ENCODE measurements around the gene FGF18. TPM values are rescaled to one million over a fixed set of nuclear protein-coding genes. Genes with fewer than 3 reads are reported as not detected.

FGF18 gene
- total RNA-seq, 2 experiments from 2014 or later: 0.10 to 0.12 TPM

DNA sequence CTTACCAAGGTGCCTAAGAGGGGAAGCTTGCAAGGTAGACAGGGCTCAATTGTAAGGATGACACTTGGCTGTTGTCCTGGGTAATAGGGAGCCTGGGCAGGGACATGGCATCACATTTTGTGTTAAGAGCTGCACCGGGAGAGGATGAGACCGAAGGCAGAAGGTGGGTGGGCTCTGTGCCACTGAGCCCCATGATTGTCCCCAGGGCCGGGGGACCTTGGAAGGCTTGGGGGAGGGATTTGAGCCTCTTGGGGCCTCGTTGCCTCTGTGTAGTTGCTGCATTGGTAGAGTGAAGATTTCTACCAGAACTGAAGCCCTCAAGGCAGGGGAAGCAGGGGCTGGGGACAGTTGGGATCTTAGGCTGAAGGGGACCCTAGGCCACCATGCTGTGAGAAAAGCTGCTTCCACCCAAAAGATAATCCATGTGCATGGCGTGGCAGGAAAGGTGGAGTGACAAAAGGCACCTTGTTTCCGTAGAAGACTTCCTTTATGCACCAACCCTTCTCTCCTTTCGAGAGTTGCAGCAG, 11.9 kb downstream of the FGF18 start:
- POLR2A ChIA-PET: no interaction called here
- Mint-ChIP-seq H3K4me1 (no peaks in the 10 kb centered on the region), H3K9me3 (no peaks in the 10 kb centered on the region), H3K27ac (no peak overlapping the region), H3K27me3 (no peaks in the 10 kb centered on the region), H3K4me3 (no peak overlapping the region), H3K36me3 (ENCODE audit: low read depth) (no peaks in the 10 kb centered on the region)
- CTCF ChIA-PET: no interaction called here
- no peak for DNase-seq

DNA sequence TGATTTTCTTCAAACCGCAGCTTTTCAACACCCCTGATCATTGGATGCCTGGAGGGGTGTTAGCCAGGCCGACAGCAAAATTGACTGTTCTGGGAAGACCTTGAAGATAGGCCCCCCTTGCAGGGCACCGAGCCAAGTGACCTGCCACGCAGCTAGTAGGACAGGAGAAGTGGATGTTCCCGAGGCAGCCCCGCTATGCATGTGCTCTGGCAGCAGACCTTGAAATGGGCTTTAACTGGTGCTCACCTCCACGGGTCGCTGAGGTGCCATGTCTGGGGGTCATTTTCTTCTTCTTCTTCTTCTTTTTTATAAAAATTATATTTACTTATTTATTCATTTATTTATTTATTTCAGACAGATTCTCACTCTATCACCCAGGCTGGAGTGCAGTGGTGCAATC, 12.6 kb downstream of the FGF18 start:
- Mint-ChIP-seq H3K4me3 (no peak overlapping the region), H3K36me3 (ENCODE audit: low read depth) (no peaks in the 10 kb centered on the region), H3K27me3 (no peaks in the 10 kb centered on the region), H3K27ac (no peak overlapping the region), H3K4me1 (no peaks in the 10 kb centered on the region), H3K9me3 (no peaks in the 10 kb centered on the region)
- no peak for DNase-seq
- CTCF ChIA-PET: no interaction called here
- POLR2A ChIA-PET: no interaction called here

DNA sequence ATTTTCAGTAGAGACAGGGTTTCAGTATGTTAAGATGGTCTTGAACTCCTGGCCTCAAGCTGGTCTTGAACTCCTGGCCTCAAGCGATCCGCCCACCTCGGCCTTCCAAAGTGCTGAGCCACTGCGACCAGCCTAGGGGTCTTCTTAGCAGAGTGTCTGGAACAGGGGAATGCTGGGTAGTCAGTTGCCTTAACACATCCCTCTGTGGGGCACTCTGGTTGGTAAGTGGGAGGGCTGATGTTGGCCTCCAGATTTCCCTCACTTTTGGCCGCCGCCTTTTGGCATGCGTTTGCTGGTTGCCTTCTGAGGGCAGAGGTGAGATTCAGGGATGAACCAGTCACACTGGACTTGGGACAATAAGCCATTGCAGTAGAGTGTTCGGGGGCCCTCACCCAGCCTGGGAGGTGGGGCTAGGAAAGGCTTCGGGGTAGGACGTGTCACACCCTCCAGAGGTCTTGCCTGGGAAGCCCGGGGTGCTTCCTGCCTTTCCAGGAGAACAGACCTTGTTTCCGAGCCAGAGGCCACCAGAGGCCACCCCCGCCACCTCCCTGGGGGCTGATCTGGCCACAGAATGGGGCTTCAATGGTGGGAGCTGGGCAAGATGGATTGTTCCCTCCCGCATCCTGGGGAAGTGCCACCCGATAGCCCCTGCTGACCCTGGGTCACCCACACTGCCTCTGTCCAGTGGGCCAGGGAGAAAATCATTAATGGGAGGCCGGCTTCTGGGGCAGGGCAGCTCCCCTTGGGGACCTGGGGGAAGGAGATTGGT, 13.3 kb downstream of the FGF18 start:
- Mint-ChIP-seq H3K4me3 (no peak overlapping the region), H3K27me3 (no peaks in the 10 kb centered on the region), H3K4me1 (no peaks in the 10 kb centered on the region), H3K36me3 (ENCODE audit: low read depth) (no peaks in the 10 kb centered on the region), H3K9me3 (no peaks in the 10 kb centered on the region), H3K27ac (no peak overlapping the region)
- DNase-seq: no peak
- CTCF ChIA-PET: no interaction called here
- POLR2A ChIA-PET: no interaction called here

DNA sequence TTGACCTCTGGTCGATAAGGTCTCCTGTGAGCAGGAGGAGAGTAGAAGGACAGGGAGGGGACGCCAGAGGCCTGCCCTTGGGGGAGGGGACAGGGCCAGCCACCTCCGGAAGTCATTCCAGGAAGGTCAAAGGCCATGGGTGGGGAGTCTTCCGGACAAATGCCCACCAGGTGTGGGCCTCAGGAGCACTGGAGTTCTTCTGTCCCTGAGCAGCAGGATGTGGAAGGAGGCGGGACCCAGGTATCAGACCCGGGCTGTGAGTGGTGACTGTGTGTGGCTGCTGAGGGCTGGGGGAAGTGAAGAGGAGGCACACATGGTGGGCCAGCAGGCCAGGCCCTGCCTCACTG, 13.9 kb downstream of the FGF18 start:
- no peak for DNase-seq
- H3K27ac Mint-ChIP-seq: no peak overlapping the region
- no peaks in the 10 kb centered on the region for H3K9me3 Mint-ChIP-seq
- H3K27me3 Mint-ChIP-seq: no peaks in the 10 kb centered on the region
- CTCF ChIA-PET: no interaction called here
- no peaks in the 10 kb centered on the region for H3K36me3 Mint-ChIP-seq (ENCODE audit: low read depth)
- POLR2A ChIA-PET: no interaction called here
- H3K4me1 Mint-ChIP-seq: no peaks in the 10 kb centered on the region
- no peak overlapping the region for H3K4me3 Mint-ChIP-seq

DNA sequence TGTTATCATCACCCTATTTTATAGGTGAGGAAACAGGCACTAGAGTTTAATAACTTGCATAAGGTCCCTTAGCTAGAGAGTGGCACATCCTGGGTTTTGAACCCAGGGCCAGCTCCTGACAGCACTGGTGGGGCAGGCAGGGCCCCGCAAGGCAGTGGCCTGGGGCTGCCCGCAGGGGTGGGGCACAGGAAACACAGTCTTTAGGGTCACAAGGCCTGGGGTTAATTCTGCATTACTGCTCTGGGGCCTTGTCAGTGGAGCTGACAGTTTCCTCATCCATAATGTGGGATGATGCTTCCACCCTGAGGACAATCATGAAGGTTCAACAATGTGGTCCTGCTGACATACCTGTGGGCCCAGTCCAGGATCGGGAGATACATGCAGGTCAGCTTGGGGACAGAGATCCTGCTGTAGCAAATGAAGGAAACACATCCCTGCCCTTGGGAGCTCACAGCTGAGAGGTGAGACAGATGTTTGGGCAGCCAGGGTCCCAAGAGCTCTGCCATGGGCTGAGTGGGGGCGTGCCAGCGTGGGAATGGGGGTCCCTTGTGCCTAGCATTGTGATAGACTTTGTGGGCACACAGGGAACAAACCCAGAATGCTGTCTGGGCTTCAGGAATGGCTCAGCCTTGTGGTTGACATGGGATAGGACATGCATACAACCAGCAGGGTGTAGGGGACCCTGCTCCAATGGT, 14.7 kb downstream of the FGF18 start:
- no peaks in the 10 kb centered on the region for H3K36me3 Mint-ChIP-seq (ENCODE audit: low read depth)
- no peak for DNase-seq
- H3K27ac Mint-ChIP-seq: no peak overlapping the region
- no peaks in the 10 kb centered on the region for H3K4me1 Mint-ChIP-seq
- ChIA-PET POLR2A (no interaction called here), CTCF (interaction anchor here (1.8 kb wide), 1 partner anchor 12 kb away, joined by 6 read pairs; no protein-coding TSS in a partner anchor)
- no peaks in the 10 kb centered on the region for H3K27me3 Mint-ChIP-seq
- no peak overlapping the region for H3K4me3 Mint-ChIP-seq
- no peaks in the 10 kb centered on the region for H3K9me3 Mint-ChIP-seq

DNA sequence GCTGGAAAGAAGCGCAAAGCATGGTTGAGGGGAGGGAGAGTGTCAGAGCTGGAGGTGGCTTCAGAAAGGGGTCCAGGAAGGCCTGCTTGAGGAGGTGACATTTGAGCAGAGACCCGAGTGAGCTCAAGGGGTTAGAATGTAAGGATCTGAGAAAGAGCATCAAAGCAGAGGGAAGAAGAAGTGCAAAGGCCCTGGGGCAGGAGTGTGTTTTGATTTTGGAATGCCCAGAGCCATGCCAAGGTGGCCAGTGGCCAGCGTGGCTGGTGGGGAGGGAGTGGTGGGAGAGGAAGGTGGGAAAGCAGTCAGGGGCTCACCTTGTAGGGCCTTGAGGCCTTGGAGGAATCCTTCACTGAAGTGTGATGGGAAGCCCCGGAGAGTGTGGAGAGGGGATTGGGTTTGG, 15.4 kb downstream of the FGF18 start:
- Mint-ChIP-seq H3K27me3 (no peaks in the 10 kb centered on the region), H3K4me3 (no peak overlapping the region), H3K4me1 (no peaks in the 10 kb centered on the region), H3K27ac (no peak overlapping the region), H3K9me3 (no peaks in the 10 kb centered on the region), H3K36me3 (ENCODE audit: low read depth) (no peaks in the 10 kb centered on the region)
- no peak for DNase-seq
- ChIA-PET CTCF (interaction anchor here (1.1 to 1.8 kb wide), 2 partner anchors 10 to 13 kb away, joined by 3 to 6 read pairs; no protein-coding TSS in a partner anchor), POLR2A (no interaction called here)

DNA sequence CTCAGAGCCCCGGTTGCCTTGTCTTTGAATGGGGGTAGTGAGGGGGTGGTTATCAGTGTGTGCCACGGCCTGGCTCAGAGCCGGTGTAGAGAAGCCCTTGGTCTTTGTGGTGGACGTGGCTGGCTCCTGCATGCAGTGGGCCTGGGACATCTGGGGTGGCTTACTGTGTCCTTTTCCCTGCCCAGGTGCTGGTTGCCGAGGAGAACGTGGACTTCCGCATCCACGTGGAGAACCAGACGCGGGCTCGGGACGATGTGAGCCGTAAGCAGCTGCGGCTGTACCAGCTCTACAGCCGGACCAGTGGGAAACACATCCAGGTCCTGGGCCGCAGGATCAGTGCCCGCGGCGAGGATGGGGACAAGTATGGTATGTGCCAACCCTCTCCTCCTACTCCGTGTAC, 16.5 kb downstream of the FGF18 start:
- Mint-ChIP-seq H3K27ac (no peak overlapping the region), H3K4me3 (no peak overlapping the region), H3K27me3 (no peaks in the 10 kb centered on the region), H3K9me3 (no peaks in the 10 kb centered on the region), H3K4me1 (no peaks in the 10 kb centered on the region), H3K36me3 (ENCODE audit: low read depth) (no peaks in the 10 kb centered on the region)
- DNase-seq: no peak
- ChIA-PET CTCF (interaction anchor here (1.1 to 1.8 kb wide), 2 partner anchors 9 to 14 kb away, joined by 3 to 6 read pairs; no protein-coding TSS in a partner anchor), POLR2A (interaction anchor here (0.5 kb wide), 1 partner anchor 10 kb away, joined by 3 read pairs; no protein-coding TSS in a partner anchor)

DNA sequence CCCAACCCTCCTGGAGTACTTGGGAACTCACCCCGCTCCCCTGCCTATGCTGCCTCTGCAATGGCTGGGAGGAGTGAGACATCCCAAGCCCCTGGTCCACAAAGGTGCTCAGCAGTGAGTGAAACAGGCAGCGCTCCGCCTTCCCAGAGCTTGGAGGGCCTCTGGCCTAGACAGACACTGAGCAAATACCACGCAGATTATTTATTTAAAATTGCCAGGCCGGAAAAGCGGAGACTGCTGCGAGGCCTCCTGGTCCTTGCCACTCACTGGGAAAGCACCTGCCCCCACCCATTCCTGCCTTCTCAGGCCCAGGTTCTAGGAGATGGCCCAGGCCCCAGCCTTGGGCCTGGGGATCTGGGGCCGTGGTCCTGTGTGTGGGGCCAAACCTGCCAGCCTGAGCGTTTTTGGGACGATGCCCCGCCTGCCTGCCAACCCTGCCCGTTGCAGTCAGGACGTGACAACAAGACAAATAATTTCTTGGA, 17.4 kb downstream of the FGF18 start:
- no peaks in the 10 kb centered on the region for H3K9me3 Mint-ChIP-seq
- H3K4me1 Mint-ChIP-seq: no peaks in the 10 kb centered on the region
- ChIA-PET POLR2A (no interaction called here), CTCF (no interaction called here)
- H3K4me3 Mint-ChIP-seq: no peak overlapping the region
- no peaks in the 10 kb centered on the region for H3K36me3 Mint-ChIP-seq (ENCODE audit: low read depth)
- no peak for DNase-seq
- H3K27ac Mint-ChIP-seq: no peak overlapping the region
- no peaks in the 10 kb centered on the region for H3K27me3 Mint-ChIP-seq

DNA sequence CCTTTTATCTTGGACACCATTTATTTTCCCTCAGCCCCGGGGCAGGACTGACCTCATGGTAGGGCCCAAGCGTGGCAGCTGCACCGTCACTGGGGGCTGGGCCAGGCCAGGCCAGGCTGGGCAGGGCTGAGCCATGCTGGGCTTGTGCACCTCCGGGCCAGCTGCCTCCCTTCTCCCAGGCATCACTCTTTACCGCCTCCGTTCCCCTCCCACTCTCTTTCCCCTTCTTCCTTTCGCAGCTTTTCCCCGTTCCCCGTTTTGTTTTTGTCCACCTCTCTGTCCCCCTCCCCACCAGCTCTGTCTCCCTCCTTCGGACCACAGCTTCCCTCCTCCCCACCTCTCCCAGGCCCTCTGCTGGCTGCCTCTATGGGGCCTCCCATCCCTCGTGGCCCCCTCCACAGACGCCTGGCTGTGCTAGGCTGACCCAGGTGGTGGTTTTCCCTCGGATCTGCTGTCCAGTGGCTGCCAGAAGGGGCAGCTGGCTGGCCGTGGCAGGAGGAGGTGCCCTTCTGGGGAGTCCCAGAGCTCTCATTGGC, 17.9 kb downstream of the FGF18 start:
- Mint-ChIP-seq H3K27me3 (no peaks in the 10 kb centered on the region), H3K27ac (no peak overlapping the region), H3K4me3 (no peak overlapping the region), H3K9me3 (no peaks in the 10 kb centered on the region), H3K36me3 (ENCODE audit: low read depth) (no peaks in the 10 kb centered on the region), H3K4me1 (no peaks in the 10 kb centered on the region)
- ChIA-PET POLR2A (no interaction called here), CTCF (no interaction called here)
- DNase-seq: no peak

DNA sequence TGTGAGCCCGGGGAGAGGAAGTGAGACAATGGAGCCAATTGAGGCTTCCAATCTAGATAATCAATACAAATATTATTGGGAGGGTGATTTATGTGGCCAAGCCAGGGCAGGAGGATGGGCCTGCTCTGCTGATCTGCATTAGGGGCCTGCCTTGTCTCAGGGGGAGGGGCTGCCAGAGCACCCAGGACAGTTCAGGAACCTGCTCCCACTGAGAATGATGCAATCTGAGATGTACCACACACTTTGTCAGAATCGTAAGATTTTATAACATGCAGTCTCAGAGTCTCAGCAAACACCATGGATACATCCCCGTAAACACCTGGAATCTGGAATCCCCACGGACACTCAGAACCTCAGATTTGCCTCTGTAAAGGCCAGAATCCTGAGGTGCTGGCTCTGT, 19.3 kb downstream of the FGF18 start:
- no peak overlapping the region for H3K4me3 Mint-ChIP-seq
- CTCF ChIA-PET: no interaction called here
- no peaks in the 10 kb centered on the region for H3K27me3 Mint-ChIP-seq
- POLR2A ChIA-PET: no interaction called here
- no peaks in the 10 kb centered on the region for H3K36me3 Mint-ChIP-seq (ENCODE audit: low read depth)
- DNase-seq: no peak
- H3K4me1 Mint-ChIP-seq: no peaks in the 10 kb centered on the region
- H3K27ac Mint-ChIP-seq: no peak overlapping the region
- no peaks in the 10 kb centered on the region for H3K9me3 Mint-ChIP-seq

DNA sequence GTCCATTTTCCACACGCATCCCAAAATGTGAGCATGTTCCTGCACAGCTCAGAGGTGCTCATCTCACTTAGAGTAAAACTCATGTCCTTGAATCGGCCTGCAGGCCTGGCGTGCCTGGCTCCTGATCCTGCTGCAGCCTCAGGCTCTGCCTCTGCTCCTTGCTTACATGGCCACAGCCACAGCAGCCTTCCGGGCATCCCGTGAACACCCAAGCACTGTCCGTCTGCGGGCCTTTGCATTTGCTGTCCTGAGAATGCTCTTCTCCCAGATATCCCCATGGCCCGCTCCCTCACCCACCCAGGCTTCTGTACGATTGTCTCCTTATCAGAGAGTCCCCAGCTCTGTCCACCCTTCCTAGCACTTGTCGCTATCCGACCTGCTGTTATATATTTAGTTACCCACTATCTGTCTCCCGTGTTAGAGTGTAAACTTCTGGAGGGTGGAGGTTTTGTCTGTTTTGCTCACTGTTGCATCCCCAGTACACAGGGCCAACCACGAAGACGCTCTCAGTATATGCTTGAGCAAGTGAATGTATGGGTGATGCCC, 21.9 kb downstream of the FGF18 start:
- H3K27ac Mint-ChIP-seq: no peak overlapping the region
- CTCF ChIA-PET: no interaction called here
- no peak for DNase-seq
- no peaks in the 10 kb centered on the region for H3K27me3 Mint-ChIP-seq
- H3K4me1 Mint-ChIP-seq: no peaks in the 10 kb centered on the region
- H3K36me3 Mint-ChIP-seq (ENCODE audit: low read depth): no peaks in the 10 kb centered on the region
- POLR2A ChIA-PET: no interaction called here
- H3K9me3 Mint-ChIP-seq: no peaks in the 10 kb centered on the region
- H3K4me3 Mint-ChIP-seq: no peak overlapping the region

DNA sequence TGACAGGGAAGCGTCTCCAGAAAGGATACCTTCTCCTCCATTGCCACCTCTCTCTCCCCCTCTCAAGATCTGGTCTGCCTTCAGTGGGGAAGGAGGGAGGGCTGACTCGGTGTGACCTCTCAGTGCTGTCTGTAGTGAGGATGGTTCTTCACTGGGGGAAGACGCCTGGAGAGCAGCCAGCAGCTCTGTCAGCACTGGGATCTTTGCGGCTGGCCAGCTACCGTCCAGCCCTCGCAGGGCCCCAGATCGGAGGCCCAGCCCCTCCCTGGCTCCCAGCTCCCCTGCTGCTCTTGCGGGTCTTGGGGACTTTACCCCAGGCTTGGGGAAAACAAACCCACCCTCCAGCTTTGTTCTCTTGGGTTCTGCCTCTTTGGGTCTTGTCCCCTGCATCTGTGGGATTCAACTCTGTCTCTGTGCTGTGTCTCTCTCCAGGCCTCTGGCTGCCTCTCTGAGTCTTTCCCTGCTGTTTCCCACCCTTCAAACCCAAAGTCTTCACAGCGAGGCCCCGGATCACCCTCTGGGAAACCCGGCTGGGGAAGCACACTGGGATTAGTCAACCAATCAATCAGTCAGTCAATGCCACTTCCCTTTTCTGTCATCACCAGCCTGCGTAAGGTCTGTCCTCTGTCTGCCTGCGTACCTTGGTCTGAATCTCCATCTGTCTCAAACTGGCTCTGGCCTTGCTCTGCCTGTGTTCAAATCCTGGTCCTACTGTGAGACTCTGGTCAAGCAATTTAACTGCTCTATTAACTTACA, 23.0 kb downstream of the FGF18 start:
- Mint-ChIP-seq H3K27me3 (no peaks in the 10 kb centered on the region), H3K4me1 (no peaks in the 10 kb centered on the region), H3K27ac (no peak overlapping the region), H3K9me3 (no peaks in the 10 kb centered on the region), H3K4me3 (no peak overlapping the region), H3K36me3 (ENCODE audit: low read depth) (no peaks in the 10 kb centered on the region)
- no peak for DNase-seq
- ChIA-PET POLR2A (no interaction called here), CTCF (interaction anchor here (1.2 kb wide), 1 partner anchor 22 kb away, joined by 3 read pairs; no protein-coding TSS in a partner anchor)

All from activated CD4-positive, alpha-beta T cell treated with anti-CD3 and anti-CD28 coated beads, Interleukin-2, amount 10 ng/mL, durations not matched to agents 7 days and 5 days (primary cell).